HG03045 (cell line): ENCODE data around the gene TTK.
A peak's percentile ranks its signal among the peaks of the same experiment; 100 is the strongest.

Experiments
- ATAC-seq: cut with Tn5 transposase; IDR thresholded peaks from one replicate; pipeline ENCODE4 v1.9.1; 2021; ENCODE audit warnings: mild to moderate bottlenecking, moderate library complexity; ENCODE audit not compliant: unreplicated experiment

The TTK gene

GRCh38 chr6:80004173-80005072 is at the start of gene TTK:
Gene TTK (plus strand): TSS chr6:80004649. CDS start chr6:80005844, 1,195 bp downstream.
- ATAC-seq: peak; percentile 100

- ATAC-seq: no peak
Measured at GRCh38 chr6:79954849-79955248, 49.6 kb upstream of the TTK start.

- ATAC-seq: no peak
Measured at GRCh38 chr6:79964607-79965081, 39.8 kb upstream of the TTK start.

- no peak for ATAC-seq
Measured at GRCh38 chr6:79967178-79967577, 37.3 kb upstream of the TTK start.

- ATAC-seq: no peak
Measured at GRCh38 chr6:79969784-79970183, 34.7 kb upstream of the TTK start.

GRCh38 chr6:79971193-79971592 is 33.3 kb upstream of the TTK start:
- ATAC-seq: no peak

GRCh38 chr6:79981652-79982051 is 22.8 kb upstream of the TTK start:
- no peak for ATAC-seq

- no peak for ATAC-seq
Measured at GRCh38 chr6:79984261-79984660, 20.2 kb upstream of the TTK start.

GRCh38 chr6:79985128-79985527 is 19.3 kb upstream of the TTK start:
- no peak for ATAC-seq

GRCh38 chr6:79989641-79990040 is 14.8 kb upstream of the TTK start:
- no peak for ATAC-seq

GRCh38 chr6:79993012-79993910 is 11.2 kb upstream of the TTK start:
- no peak for ATAC-seq

- ATAC-seq: no peak
Measured at GRCh38 chr6:79993911-79994309, 10.5 kb upstream of the TTK start.

GRCh38 chr6:79997728-79998127 is 6.7 kb upstream of the TTK start:
- no peak for ATAC-seq

GRCh38 chr6:80001337-80001736 is 3.1 kb upstream of the TTK start:
- no peak for ATAC-seq

- peak; percentile 13 for ATAC-seq
Measured at GRCh38 chr6:80003826-80004172, 650 bp upstream of the TTK start.

- ATAC-seq: no peak
Measured at GRCh38 chr6:80005406-80005805, 957 bp downstream of the TTK start.

- no peak for ATAC-seq
Measured at GRCh38 chr6:80006541-80006940, 2.1 kb downstream of the TTK start.

- no peak for ATAC-seq
Measured at GRCh38 chr6:80009531-80009930, 5.1 kb downstream of the TTK start.

GRCh38 chr6:80010288-80010687 is 5.8 kb downstream of the TTK start:
- no peak for ATAC-seq

GRCh38 chr6:80015839-80016435 is 11.5 kb downstream of the TTK start:
- ATAC-seq: no peak

GRCh38 chr6:80020381-80021120 is 16.1 kb downstream of the TTK start:
- no peak for ATAC-seq
